ENCODE measurements around the gene STK11.

The STK11 gene

GRCh38 chr19:1170938-1171754, 34.4 kb upstream of the STK11 start:
- peaks cover 0 to 8% (median 0%) of the 10 kb centered on the region in 5 experiments for H3K9me3 ChIP-seq (ENCODE audit: control extremely low read depth in 1 of 5, control insufficient read depth in 4 of 5, insufficient read depth in 2 of 5, low read depth in 1 of 5, low read length in 4 of 5)
- POLR2A ChIA-PET: no interaction called here
- H3K27me3 ChIP-seq (replicated peaks in 2 of 5; ENCODE audit: control insufficient read depth in 4 of 5, insufficient read depth in 5 of 5, low read length in 4 of 5): no peaks in the 10 kb centered on the region
- DNase-seq: no peak
- no peak overlapping the region for H3K27ac ChIP-seq (ENCODE audit: insufficient read depth in 1 of 2, low read depth in 1 of 2, low read length in 2 of 2, poor library complexity in 1 of 2, severe bottlenecking in 2 of 2)
- H3K4me3 ChIP-seq (ENCODE audit: control insufficient read depth in 1 of 7, extremely low read depth in 1 of 7, insufficient read depth in 4 of 7, low read depth in 2 of 7, low read length in 6 of 7): no peak overlapping the region
- CTCF ChIA-PET: interaction anchor here (1.0 kb wide), 1 partner anchor 39 kb away, joined by 4 read pairs; no protein-coding TSS in a partner anchor
- peaks cover 0 to 37% (median 11%) of the 10 kb centered on the region in 4 experiments for H3K36me3 ChIP-seq (ENCODE audit: control insufficient read depth in 4 of 4, insufficient read depth in 4 of 4, low read length in 3 of 4)
- WGBS (ENCODE audit: insufficient coverage): 95% methylated on average over 23 of the region's 38 CpGs
- peaks cover 0 to 36% (median 21%) of the 10 kb centered on the region in 4 experiments for H3K4me1 ChIP-seq (ENCODE audit: control extremely low read depth in 1 of 4, control insufficient read depth in 4 of 4, insufficient read depth in 4 of 4, low read length in 3 of 4)

GRCh38 chr19:1171755-1172352, 33.7 kb upstream of the STK11 start:
- POLR2A ChIA-PET: no interaction called here

GRCh38 chr19:1172353-1173158, 33.0 kb upstream of the STK11 start:
- DNase-seq: no peak
- CTCF ChIA-PET: no interaction called here
- H3K27ac ChIP-seq (ENCODE audit: insufficient read depth in 1 of 2, low read depth in 1 of 2, low read length in 2 of 2, poor library complexity in 1 of 2, severe bottlenecking in 2 of 2): peak overlapping the region in 1 of 2 experiments; percentile 83
- peaks cover 0 to 2% (median 0%) of the 10 kb centered on the region in 5 experiments for H3K9me3 ChIP-seq (ENCODE audit: control extremely low read depth in 1 of 5, control insufficient read depth in 4 of 5, insufficient read depth in 2 of 5, low read depth in 1 of 5, low read length in 4 of 5)
- POLR2A ChIA-PET: no interaction called here
- H3K27me3 ChIP-seq (replicated peaks in 2 of 5; ENCODE audit: control insufficient read depth in 4 of 5, insufficient read depth in 5 of 5, low read length in 4 of 5): no peaks in the 10 kb centered on the region
- peaks cover 0 to 47% (median 23%) of the 10 kb centered on the region in 4 experiments for H3K4me1 ChIP-seq (ENCODE audit: control extremely low read depth in 1 of 4, control insufficient read depth in 4 of 4, insufficient read depth in 4 of 4, low read length in 3 of 4)
- peak overlapping the region; percentile 45 to 89 (median 74) for H3K4me3 ChIP-seq (ENCODE audit: control insufficient read depth in 1 of 7, extremely low read depth in 1 of 7, insufficient read depth in 4 of 7, low read depth in 2 of 7, low read length in 6 of 7)
- WGBS (ENCODE audit: insufficient coverage): 54% methylated on average over 23 of the region's 36 CpGs
- peaks cover 0 to 23% (median 5%) of the 10 kb centered on the region in 4 experiments for H3K36me3 ChIP-seq (ENCODE audit: control insufficient read depth in 4 of 4, insufficient read depth in 4 of 4, low read length in 3 of 4)

More at GRCh38 chr19:1171755-1172352, 33.7 kb upstream of the STK11 start:
- Histone ChIP-seq H3K4me1 (ENCODE audit: control extremely low read depth in 1 of 4, control insufficient read depth in 4 of 4, insufficient read depth in 4 of 4, low read length in 3 of 4) (peaks cover 0 to 40% (median 21%) of the 10 kb centered on the region in 4 experiments), H3K27ac (ENCODE audit: insufficient read depth in 1 of 2, low read depth in 1 of 2, low read length in 2 of 2, poor library complexity in 1 of 2, severe bottlenecking in 2 of 2) (no peak overlapping the region), H3K9me3 (ENCODE audit: control extremely low read depth in 1 of 5, control insufficient read depth in 4 of 5, insufficient read depth in 2 of 5, low read depth in 1 of 5, low read length in 4 of 5) (peaks cover 0 to 6% (median 0%) of the 10 kb centered on the region in 5 experiments), H3K36me3 (ENCODE audit: control insufficient read depth in 4 of 4, insufficient read depth in 4 of 4, low read length in 3 of 4) (peaks cover 0 to 30% (median 9%) of the 10 kb centered on the region in 4 experiments), H3K4me3 (ENCODE audit: control insufficient read depth in 1 of 7, extremely low read depth in 1 of 7, insufficient read depth in 4 of 7, low read depth in 2 of 7, low read length in 6 of 7) (no peak overlapping the region), H3K27me3 (replicated peaks in 2 of 5; ENCODE audit: control insufficient read depth in 4 of 5, insufficient read depth in 5 of 5, low read length in 4 of 5) (no peaks in the 10 kb centered on the region)
- CTCF ChIA-PET: interaction anchor here (1.0 kb wide), 1 partner anchor 39 kb away, joined by 4 read pairs; no protein-coding TSS in a partner anchor
- 94% methylated on average over 9 of the region's 15 CpGs for WGBS (ENCODE audit: insufficient coverage)
- DNase-seq: no peak

DNA sequence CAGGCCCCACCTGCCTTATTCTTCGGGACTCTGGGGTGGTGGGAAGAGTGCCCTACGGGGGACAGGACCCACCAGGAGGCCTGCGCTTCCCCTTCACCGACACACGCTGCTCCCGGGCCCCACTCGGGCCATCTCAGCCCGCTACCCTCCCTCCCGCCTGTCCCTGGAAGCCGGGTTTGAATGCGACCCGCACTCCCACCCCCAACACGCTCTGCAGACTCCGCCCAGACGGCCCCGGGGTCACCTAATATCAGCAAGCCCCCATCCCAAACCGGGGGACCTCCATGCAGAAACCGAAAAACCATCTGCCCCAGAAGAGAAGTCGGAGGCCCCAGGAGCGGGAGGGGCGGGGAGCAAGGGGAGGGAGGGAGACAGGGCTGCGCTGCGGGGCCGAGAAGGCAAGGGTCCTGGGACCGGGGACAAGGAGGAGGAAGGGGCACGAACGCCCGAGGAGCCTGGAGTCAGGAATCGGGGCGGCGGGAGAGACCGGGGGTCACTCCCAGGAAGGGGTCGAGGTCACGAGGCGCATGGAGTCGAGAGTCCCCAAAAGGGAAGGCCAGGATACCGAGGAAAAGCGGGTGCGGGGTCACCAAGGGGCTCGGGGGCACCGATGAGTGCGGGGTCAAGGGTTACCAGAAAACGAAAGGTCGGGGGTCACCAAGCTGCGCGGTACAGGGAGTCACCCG, 32.3 kb upstream of the STK11 start:
- DNase-seq: no peak
- Histone ChIP-seq H3K4me3 (ENCODE audit: control insufficient read depth in 1 of 7, extremely low read depth in 1 of 7, insufficient read depth in 4 of 7, low read depth in 2 of 7, low read length in 6 of 7) (peak overlapping the region; percentile 45 to 89 (median 74)), H3K9me3 (ENCODE audit: control extremely low read depth in 1 of 5, control insufficient read depth in 4 of 5, insufficient read depth in 2 of 5, low read depth in 1 of 5, low read length in 4 of 5) (no peaks in the 10 kb centered on the region), H3K27me3 (replicated peaks in 2 of 5; ENCODE audit: control insufficient read depth in 4 of 5, insufficient read depth in 5 of 5, low read length in 4 of 5) (no peaks in the 10 kb centered on the region), H3K36me3 (ENCODE audit: control insufficient read depth in 4 of 4, insufficient read depth in 4 of 4, low read length in 3 of 4) (peaks cover 0 to 19% (median 5%) of the 10 kb centered on the region in 4 experiments), H3K27ac (ENCODE audit: insufficient read depth in 1 of 2, low read depth in 1 of 2, low read length in 2 of 2, poor library complexity in 1 of 2, severe bottlenecking in 2 of 2) (peak overlapping the region in 1 of 2 experiments; percentile 83), H3K4me1 (ENCODE audit: control extremely low read depth in 1 of 4, control insufficient read depth in 4 of 4, insufficient read depth in 4 of 4, low read length in 3 of 4) (peaks cover 0 to 51% (median 24%) of the 10 kb centered on the region in 4 experiments)
- ChIA-PET POLR2A (interaction anchor here (0.6 kb wide), 1 partner anchor 69 kb away, joined by 4 read pairs; no protein-coding TSS in a partner anchor), CTCF (no interaction called here)
- WGBS (ENCODE audit: insufficient coverage): 1% methylated on average over 38 of the region's 47 CpGs

DNA sequence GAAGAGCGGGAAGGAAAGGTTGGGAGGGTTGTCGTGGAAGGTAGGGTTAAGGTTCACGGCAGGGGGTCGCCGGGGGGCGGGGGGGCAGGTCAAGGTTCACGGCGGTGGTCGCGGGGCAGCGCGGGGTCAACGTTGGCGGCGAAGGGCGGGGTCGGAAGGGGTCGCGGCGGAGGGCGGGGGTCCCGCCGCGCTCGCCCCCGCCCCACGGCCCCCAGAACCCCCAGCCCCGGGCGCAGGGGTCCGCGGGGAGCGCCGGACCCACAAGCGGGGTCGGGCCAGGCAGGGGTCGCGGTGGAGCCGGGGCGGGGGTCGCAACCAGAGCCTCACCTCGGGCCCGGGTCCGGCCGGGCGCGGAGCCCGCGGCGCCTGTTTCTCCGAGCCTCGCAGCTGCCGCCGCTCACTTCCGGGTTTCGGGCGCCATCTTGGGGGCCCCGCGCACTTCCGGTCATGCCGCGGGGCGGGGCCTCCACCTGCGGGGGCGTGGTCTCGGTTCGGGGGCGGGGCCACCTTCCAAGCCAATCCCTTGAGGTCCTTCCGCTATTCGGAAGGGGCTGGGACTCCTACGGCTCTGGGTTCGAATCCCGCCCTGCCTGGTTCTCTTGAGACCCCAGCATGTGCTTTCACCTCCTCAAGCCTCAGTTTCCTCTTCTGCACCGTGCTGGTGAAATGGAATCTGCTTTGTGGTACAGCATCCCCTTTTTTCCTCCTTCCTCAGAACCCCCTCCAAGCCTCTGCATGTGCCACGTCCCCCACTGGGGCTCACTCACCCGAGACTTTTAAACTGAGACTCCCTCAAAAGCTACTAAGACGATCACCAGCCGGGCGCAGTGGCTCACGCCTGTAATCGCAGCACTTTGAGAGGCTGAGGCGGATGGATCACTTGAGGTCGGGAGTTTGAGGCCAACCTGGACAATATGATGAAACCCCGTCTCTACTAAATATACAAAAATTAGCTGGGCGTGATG, 31.5 kb upstream of the STK11 start, which contains the start of gene SBNO2:
SBNO2 (minus strand) TSS at position 424 of the 965 bp plus-strand sequence. CDS start 19,992 bp downstream, outside the sequence.
- no peaks in the 10 kb centered on the region for H3K27me3 ChIP-seq (replicated peaks in 2 of 5; ENCODE audit: control insufficient read depth in 4 of 5, insufficient read depth in 5 of 5, low read length in 4 of 5)
- peak; percentile 83 to 89 (median 87) for DNase-seq
- ChIA-PET CTCF (no interaction called here), POLR2A (interaction anchor here (0.6 kb wide), 1 partner anchor 70 kb away, joined by 4 read pairs; no protein-coding TSS in a partner anchor)
- peaks cover 0 to 45% (median 24%) of the 10 kb centered on the region in 4 experiments for H3K4me1 ChIP-seq (ENCODE audit: control extremely low read depth in 1 of 4, control insufficient read depth in 4 of 4, insufficient read depth in 4 of 4, low read length in 3 of 4)
- 17% methylated on average over 67 of the region's 84 CpGs for WGBS (ENCODE audit: insufficient coverage)
- H3K9me3 ChIP-seq (ENCODE audit: control extremely low read depth in 1 of 5, control insufficient read depth in 4 of 5, insufficient read depth in 2 of 5, low read depth in 1 of 5, low read length in 4 of 5): no peaks in the 10 kb centered on the region
- H3K36me3 ChIP-seq (ENCODE audit: control insufficient read depth in 4 of 4, insufficient read depth in 4 of 4, low read length in 3 of 4): peaks cover 0 to 16% (median 4%) of the 10 kb centered on the region in 4 experiments
- peak within 1 kb of the TSS; percentile 45 to 89 (median 74) for H3K4me3 ChIP-seq (ENCODE audit: control insufficient read depth in 1 of 7, extremely low read depth in 1 of 7, insufficient read depth in 4 of 7, low read depth in 2 of 7, low read length in 6 of 7)
- peak within 1 kb of the TSS in 1 of 2 experiments; percentile 83 for H3K27ac ChIP-seq (ENCODE audit: insufficient read depth in 1 of 2, low read depth in 1 of 2, low read length in 2 of 2, poor library complexity in 1 of 2, severe bottlenecking in 2 of 2)
